Glutamatergic neuron (in vitro differentiated cells): ENCODE results near the gene ZNHIT2. TPM values are rescaled to one million over a fixed set of nuclear protein-coding genes. Genes with fewer than 3 reads are reported as not detected.

Experiments
- DNase-seq: peaks from one replicate; pipeline ENCODE4 v3.0.0; 2022
- H3K27ac Mint-ChIP-seq: one replicate; pipeline ENCODE4 v1.8.0; 2020; ENCODE audit warnings: mild to moderate bottlenecking, mixed read lengths, inconsistent platforms; ENCODE audit not compliant: unreplicated experiment
- H3K27me3 Mint-ChIP-seq: one replicate; pipeline ENCODE4 v1.8.0; 2020; ENCODE audit warnings: mild to moderate bottlenecking, moderate library complexity, mixed read lengths, inconsistent platforms; ENCODE audit not compliant: unreplicated experiment
- H3K36me3 Mint-ChIP-seq: one replicate; pipeline ENCODE4 v1.8.0; 2020; ENCODE audit warnings: mild to moderate bottlenecking, mixed read lengths, inconsistent platforms; ENCODE audit not compliant: unreplicated experiment
- H3K4me1 Mint-ChIP-seq: one replicate; pipeline ENCODE4 v1.8.0; 2020; ENCODE audit warnings: mild to moderate bottlenecking, low read depth, mixed read lengths, inconsistent platforms; ENCODE audit not compliant: unreplicated experiment
- H3K4me3 Mint-ChIP-seq: one replicate; pipeline ENCODE4 v1.8.0; 2020; ENCODE audit warnings: mild to moderate bottlenecking, mixed read lengths, inconsistent platforms; ENCODE audit not compliant: unreplicated experiment
- H3K9me3 Mint-ChIP-seq: one replicate; pipeline ENCODE4 v1.8.0; 2020; ENCODE audit warnings: mild to moderate bottlenecking, moderate library complexity, mixed read lengths, inconsistent platforms; ENCODE audit not compliant: unreplicated experiment
- CTCF ChIP-seq: fragments of 200-600 bp; sonication (generic); IDR thresholded peaks from one replicate; pipeline ENCODE4 v1.5.0; 2021; ENCODE audit not compliant: partially characterized antibody, unreplicated experiment
- total RNA-seq: library from RNA; stranded (reverse); fragmentation: NEBNext Ultra II Directional; extraction: Animal tissue kit (Norgen Biotek cat#: 25700); gene quantifications from one replicate; pipeline ENCODE4 v1.2.1, GENCODE V29; 2021; ENCODE audit not compliant: unreplicated experiment

Gene ZNHIT2
- total RNA-seq, 1 donor from 2014 or later, result 4.1 TPM

- H3K36me3 Mint-ChIP-seq, result no peaks in the 10 kb centered on the region
- peaks cover 5% of the 10 kb centered on the region for H3K9me3 Mint-ChIP-seq
- no peak for DNase-seq
- TF ChIP-seq CTCF, result no peak
- no peaks in the 10 kb centered on the region for H3K27me3 Mint-ChIP-seq
- H3K4me3 Mint-ChIP-seq, result no peak overlapping the region
- peaks cover 2% of the 10 kb centered on the region for H3K4me1 Mint-ChIP-seq
- H3K27ac Mint-ChIP-seq, result no peak overlapping the region
These were observed 30.0 kb upstream of the ZNHIT2 start for GRCh38 chr11:65147352-65148075.

- Mint-ChIP-seq H3K27ac (no peak overlapping the region), H3K27me3 (no peaks in the 10 kb centered on the region), H3K36me3 (no peaks in the 10 kb centered on the region), H3K4me3 (no peak overlapping the region), H3K9me3 (no peaks in the 10 kb centered on the region), H3K4me1 (no peaks in the 10 kb centered on the region)
- TF ChIP-seq CTCF, result no peak
- DNase-seq, result no peak
These were observed 24.5 kb upstream of the ZNHIT2 start for GRCh38 chr11:65141896-65142494.

- no peaks in the 10 kb centered on the region for H3K36me3 Mint-ChIP-seq
These were observed 19.1 kb upstream of the ZNHIT2 start for GRCh38 chr11:65136515-65137096.

GRCh38 chr11:65135633-65136145 lies 18.2 kb upstream of the ZNHIT2 start:
- H3K4me1 Mint-ChIP-seq, result peaks cover 15% of the 10 kb centered on the region
- H3K27me3 Mint-ChIP-seq, result peaks cover 6% of the 10 kb centered on the region
- no peak for TF ChIP-seq CTCF
- H3K36me3 Mint-ChIP-seq, result no peaks in the 10 kb centered on the region
- peak overlapping the region; percentile 97 for H3K4me3 Mint-ChIP-seq
- H3K9me3 Mint-ChIP-seq, result peaks cover 9% of the 10 kb centered on the region
- DNase-seq, result no peak
- H3K27ac Mint-ChIP-seq, result peak overlapping the region; percentile 99

More at GRCh38 chr11:65136515-65137096, 19.1 kb upstream of the ZNHIT2 start:
- H3K27me3 Mint-ChIP-seq, result peaks cover 6% of the 10 kb centered on the region
- H3K4me3 Mint-ChIP-seq, result peak overlapping the region; percentile 84
- H3K27ac Mint-ChIP-seq, result no peak overlapping the region
- H3K4me1 Mint-ChIP-seq, result peaks cover 15% of the 10 kb centered on the region
- H3K9me3 Mint-ChIP-seq, result peaks cover 9% of the 10 kb centered on the region
- no peak for DNase-seq
- no peak for TF ChIP-seq CTCF
